NOMO-1 treated with dmso at 0.1 percent for 144 hours (cell line): ENCODE data around the gene DYNLRB2.

ENCODE experiments used
- DNase-seq: peaks from one replicate; lab custom pipeline; 2025; ENCODE audit not compliant: unreplicated experiment; lab: John Stamatoyannopoulos, UW

The DYNLRB2 gene

GRCh38 chr16:80540516-80541305, at the start of gene DYNLRB2:
Gene DYNLRB2, plus strand, starts transcription at chr16:80540993. Its CDS starts 84 bp downstream, at chr16:80541077.
- DNase-seq = peak; percentile 87

GRCh38 chr16:80500116-80500859, 40.5 kb upstream of the DYNLRB2 start:
- DNase-seq = no peak

- no peak for DNase-seq
Measured at GRCh38 chr16:80500961-80501525, 39.8 kb upstream of the DYNLRB2 start.

- DNase-seq = no peak
Measured at GRCh38 chr16:80503107-80503506, 37.7 kb upstream of the DYNLRB2 start.

- no peak for DNase-seq
Measured at GRCh38 chr16:80507538-80507937, 33.3 kb upstream of the DYNLRB2 start.

- no peak for DNase-seq
Measured at GRCh38 chr16:80509872-80510271, 30.9 kb upstream of the DYNLRB2 start.

- no peak for DNase-seq
Measured at GRCh38 chr16:80511824-80512592, 28.8 kb upstream of the DYNLRB2 start.

- DNase-seq = no peak
Measured at GRCh38 chr16:80512593-80512853, 28.3 kb upstream of the DYNLRB2 start.

GRCh38 chr16:80515374-80515773, 25.4 kb upstream of the DYNLRB2 start:
- no peak for DNase-seq

- no peak for DNase-seq
Measured at GRCh38 chr16:80517846-80518245, 22.9 kb upstream of the DYNLRB2 start.

- DNase-seq = no peak
Measured at GRCh38 chr16:80518436-80518835, 22.4 kb upstream of the DYNLRB2 start.

GRCh38 chr16:80519189-80519588, 21.6 kb upstream of the DYNLRB2 start:
- DNase-seq = no peak

GRCh38 chr16:80525420-80525819, 15.4 kb upstream of the DYNLRB2 start:
- DNase-seq = no peak

GRCh38 chr16:80526418-80527061, 14.3 kb upstream of the DYNLRB2 start:
- DNase-seq = peak; percentile 14

GRCh38 chr16:80527297-80527696, 13.5 kb upstream of the DYNLRB2 start:
- no peak for DNase-seq

GRCh38 chr16:80530479-80530878, 10.3 kb upstream of the DYNLRB2 start:
- no peak for DNase-seq

- DNase-seq = no peak
Measured at GRCh38 chr16:80536238-80536637, 4.6 kb upstream of the DYNLRB2 start.

GRCh38 chr16:80541306-80541694, 507 bp downstream of the DYNLRB2 start:
- DNase-seq = no peak

GRCh38 chr16:80543162-80543561, 2.4 kb downstream of the DYNLRB2 start:
- DNase-seq = no peak

- DNase-seq = no peak
Measured at GRCh38 chr16:80544326-80544725, 3.5 kb downstream of the DYNLRB2 start.

GRCh38 chr16:80546249-80546648, 5.5 kb downstream of the DYNLRB2 start:
- DNase-seq = no peak
